HepG2 (cell line): ENCODE data around the gene SRSF12. TPM values are rescaled to one million over a fixed set of nuclear protein-coding genes. Genes with fewer than 3 reads are reported as not detected.

ENCODE experiments used
- AGO1 ChIP-seq: fragments of 200-400 bp; formaldehyde crosslinking; IDR thresholded peaks from 2 replicates; pipeline ENCODE4 v1.6.1; 2017; ENCODE audit warnings: mild to moderate bottlenecking, low read depth, low read length, moderate library complexity; ENCODE audit not compliant: poor library complexity, severe bottlenecking
- ERF ChIP-seq: IDR thresholded peaks from 2 replicates; pipeline ENCODE4 v1.6.1; 2018; ENCODE audit warnings: missing biosample characterization, missing genetic modification reagents
- FOSL2 ChIP-seq: sonication (generic); formaldehyde crosslinking; IDR thresholded peaks from 2 replicates; pipeline ENCODE4 v1.4.0; 2020; ENCODE audit warnings: missing genetic modification reagents
- HDAC1 ChIP-seq: sonication (generic); formaldehyde crosslinking; IDR thresholded peaks from 2 replicates; pipeline ENCODE4 v1.5.1; 2020; ENCODE audit warnings: mild to moderate bottlenecking, missing genetic modification reagents
- HNRNPK ChIP-seq: fragments of 200-400 bp; formaldehyde crosslinking; IDR thresholded peaks from 2 replicates; pipeline ENCODE4 v1.6.1; 2018; ENCODE audit warnings: low read length, low read depth, moderate library complexity, mild to moderate bottlenecking; ENCODE audit not compliant: poor library complexity, severe bottlenecking
- KMT2B ChIP-seq: IDR thresholded peaks from 2 replicates; pipeline ENCODE4 v1.6.1; 2016; ENCODE audit warnings: missing genetic modification reagents, missing compliant biosample characterization
- NCOA5 ChIP-seq: sonication (generic); formaldehyde crosslinking; IDR thresholded peaks from 2 replicates; pipeline ENCODE4 v1.4.0; 2020; ENCODE audit warnings: missing genetic modification reagents
- SPEN ChIP-seq: sonication (generic); formaldehyde crosslinking; IDR thresholded peaks from 2 replicates; pipeline ENCODE4 v1.5.1; 2020; ENCODE audit warnings: low read depth, mild to moderate bottlenecking, missing genetic modification reagents
- ZNF501 ChIP-seq: sonication (generic); formaldehyde crosslinking; IDR thresholded peaks from 2 replicates; pipeline ENCODE4 v1.5.1; 2020; ENCODE audit warnings: mild to moderate bottlenecking, moderate library complexity, missing genetic modification reagents
- ZNF75D ChIP-seq: sonication (generic); formaldehyde crosslinking; IDR thresholded peaks from 2 replicates; pipeline ENCODE4 v1.8.1; 2023; ENCODE audit warnings: missing genetic modification reagents, mild to moderate bottlenecking, borderline replicate concordance
- ZNF839 ChIP-seq: sonication (generic); formaldehyde crosslinking; IDR thresholded peaks from 2 replicates; pipeline ENCODE4 v1.4.0; 2020; ENCODE audit warnings: missing genetic modification reagents, mild to moderate bottlenecking, borderline replicate concordance
- polyA plus RNA-seq, 8 experiments: library from polyadenylated mRNA; depleted of rRNA in 3 of 8; stranded (reverse) in 7 of 8; unstranded in 1 of 8; fragments of >200 nt; fragmentation: Illumina TruSeq in 4 of 8; extraction: Trizol in 4 of 8; gene quantifications; 2 replicates each; pipeline versions ENCODE4 v1.2.1 to v1.2.3, GENCODE V29; 2011 to 2016; ENCODE audit warnings: low read depth in 4 of 8, missing spikeins in 1 of 8, mixed read lengths in 1 of 8; ENCODE audit not compliant: insufficient read depth in 1 of 8
- total RNA-seq, 5 experiments: library from RNA; depleted of rRNA; stranded (reverse); fragments of >200 nt; fragmentation: Illumina TruSeq; extraction: Trizol; gene quantifications; 2 replicates each; pipeline ENCODE4 v1.2.3, GENCODE V29; 2016; ENCODE audit warnings: low read depth in 1 of 5
- TF ChIP-seq, protein P1 (sequence below): sonication (generic); formaldehyde crosslinking; IDR thresholded peaks from 2 replicates; pipeline ENCODE4 v1.5.0; 2020; ENCODE audit warnings: mild to moderate bottlenecking, missing genetic modification reagents
- TF ChIP-seq, protein P2 (sequence below): sonication (generic); formaldehyde crosslinking; IDR thresholded peaks from 2 replicates; pipeline ENCODE4 v1.5.0; 2020; ENCODE audit warnings: mild to moderate bottlenecking, missing genetic modification reagents
- TF ChIP-seq, protein P3 (sequence below): sonication (generic); formaldehyde crosslinking; IDR thresholded peaks from 2 replicates; pipeline ENCODE4 v1.4.0; 2020; ENCODE audit warnings: missing genetic modification reagents
- TF ChIP-seq, protein P4 (sequence below): sonication (generic); formaldehyde crosslinking; IDR thresholded peaks from 2 replicates; pipeline ENCODE4 v1.5.1; 2020; ENCODE audit warnings: missing genetic modification reagents, mild to moderate bottlenecking, borderline replicate concordance

The SRSF12 gene
- total and polyA plus RNA-seq, 2 of the 13 experiments (the other 11 are each of a cell fraction or from before 2014, with no cell fraction given): 1.7 to 1.9 TPM

DNA sequence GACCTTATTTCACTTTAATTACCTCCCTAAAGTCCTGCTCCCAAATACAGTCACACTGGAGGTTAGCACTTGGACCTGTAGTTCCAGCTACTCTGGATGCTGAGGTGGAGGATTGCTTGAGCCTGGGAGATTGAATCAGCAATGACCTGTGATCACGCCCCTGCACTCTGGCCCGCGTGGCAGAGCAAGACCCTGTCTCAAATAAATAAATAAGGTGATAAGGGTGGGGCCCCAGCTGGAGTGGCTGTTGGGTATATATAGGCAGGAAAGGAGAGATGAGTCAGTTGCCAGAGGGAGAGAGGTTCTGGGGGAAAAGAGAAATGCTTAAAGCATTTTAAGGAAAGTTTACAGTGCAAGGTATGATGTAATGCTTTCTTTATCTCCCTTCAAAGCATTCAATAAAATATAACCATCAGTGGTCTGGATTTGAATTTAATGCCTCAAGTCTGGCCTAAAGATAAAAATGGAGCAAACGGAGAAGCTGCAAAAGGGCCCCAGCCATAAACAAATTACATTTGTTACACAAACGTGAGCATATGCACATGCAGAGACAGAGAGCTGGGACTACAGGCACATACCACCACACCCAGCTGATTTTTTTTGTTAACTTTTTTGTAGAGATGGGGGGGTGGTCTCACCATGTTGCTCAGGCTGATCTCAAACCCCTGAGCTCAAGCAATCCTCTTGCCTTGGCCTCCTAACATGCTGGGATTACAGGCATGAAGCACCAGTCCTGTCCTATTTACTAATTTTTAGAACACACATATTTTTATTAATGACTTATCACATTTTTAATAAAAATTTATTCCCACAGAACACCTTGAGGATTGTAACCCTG is 21.9 kb upstream of the SRSF12 start (continued):
- TF ChIP-seq, protein P1, sequence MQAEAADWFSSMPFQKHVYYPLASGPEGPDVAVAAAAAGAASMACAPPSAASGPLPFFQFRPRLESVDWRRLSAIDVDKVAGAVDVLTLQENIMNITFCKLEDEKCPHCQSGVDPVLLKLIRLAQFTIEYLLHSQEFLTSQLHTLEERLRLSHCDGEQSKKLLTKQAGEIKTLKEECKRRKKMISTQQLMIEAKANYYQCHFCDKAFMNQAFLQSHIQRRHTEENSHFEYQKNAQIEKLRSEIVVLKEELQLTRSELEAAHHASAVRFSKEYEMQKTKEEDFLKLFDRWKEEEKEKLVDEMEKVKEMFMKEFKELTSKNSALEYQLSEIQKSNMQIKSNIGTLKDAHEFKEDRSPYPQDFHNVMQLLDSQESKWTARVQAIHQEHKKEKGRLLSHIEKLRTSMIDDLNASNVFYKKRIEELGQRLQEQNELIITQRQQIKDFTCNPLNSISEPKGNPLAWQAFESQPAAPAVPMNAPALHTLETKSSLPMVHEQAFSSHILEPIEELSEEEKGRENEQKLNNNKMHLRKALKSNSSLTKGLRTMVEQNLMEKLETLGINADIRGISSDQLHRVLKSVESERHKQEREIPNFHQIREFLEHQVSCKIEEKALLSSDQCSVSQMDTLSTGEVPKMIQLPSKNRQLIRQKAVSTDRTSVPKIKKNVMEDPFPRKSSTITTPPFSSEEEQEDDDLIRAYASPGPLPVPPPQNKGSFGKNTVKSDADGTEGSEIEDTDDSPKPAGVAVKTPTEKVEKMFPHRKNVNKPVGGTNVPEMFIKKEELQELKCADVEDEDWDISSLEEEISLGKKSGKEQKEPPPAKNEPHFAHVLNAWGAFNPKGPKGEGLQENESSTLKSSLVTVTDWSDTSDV (CRISPR knock-in tag): no peak
- TF ChIP-seq ZNF501 (no peak), FOSL2 (CRISPR knock-in tag) (peak; percentile 45), HNRNPK (no peak), SPEN (CRISPR knock-in tag) (no peak), AGO1 (no peak), NCOA5 (CRISPR knock-in tag) (no peak), ERF (no peak), KMT2B (CRISPR knock-in tag) (no peak), HDAC1 (CRISPR knock-in tag) (peak; percentile 17; the same call in 1 of the 2 replicates), ZNF75D (CRISPR knock-in tag) (no peak), ZNF839 (no peak)
- TF ChIP-seq, protein P2, sequence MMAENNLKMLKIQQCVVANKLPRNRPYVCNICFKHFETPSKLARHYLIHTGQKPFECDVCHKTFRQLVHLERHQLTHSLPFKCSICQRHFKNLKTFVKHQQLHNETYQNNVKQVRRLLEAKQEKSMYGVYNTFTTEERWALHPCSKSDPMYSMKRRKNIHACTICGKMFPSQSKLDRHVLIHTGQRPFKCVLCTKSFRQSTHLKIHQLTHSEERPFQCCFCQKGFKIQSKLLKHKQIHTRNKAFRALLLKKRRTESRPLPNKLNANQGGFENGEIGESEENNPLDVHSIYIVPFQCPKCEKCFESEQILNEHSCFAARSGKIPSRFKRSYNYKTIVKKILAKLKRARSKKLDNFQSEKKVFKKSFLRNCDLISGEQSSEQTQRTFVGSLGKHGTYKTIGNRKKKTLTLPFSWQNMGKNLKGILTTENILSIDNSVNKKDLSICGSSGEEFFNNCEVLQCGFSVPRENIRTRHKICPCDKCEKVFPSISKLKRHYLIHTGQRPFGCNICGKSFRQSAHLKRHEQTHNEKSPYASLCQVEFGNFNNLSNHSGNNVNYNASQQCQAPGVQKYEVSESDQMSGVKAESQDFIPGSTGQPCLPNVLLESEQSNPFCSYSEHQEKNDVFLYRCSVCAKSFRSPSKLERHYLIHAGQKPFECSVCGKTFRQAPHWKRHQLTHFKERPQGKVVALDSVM (CRISPR knock-in tag): 0 out of 2 replicates have a peak, but pooled peaks have one; percentile 9
- TF ChIP-seq, protein P3, sequence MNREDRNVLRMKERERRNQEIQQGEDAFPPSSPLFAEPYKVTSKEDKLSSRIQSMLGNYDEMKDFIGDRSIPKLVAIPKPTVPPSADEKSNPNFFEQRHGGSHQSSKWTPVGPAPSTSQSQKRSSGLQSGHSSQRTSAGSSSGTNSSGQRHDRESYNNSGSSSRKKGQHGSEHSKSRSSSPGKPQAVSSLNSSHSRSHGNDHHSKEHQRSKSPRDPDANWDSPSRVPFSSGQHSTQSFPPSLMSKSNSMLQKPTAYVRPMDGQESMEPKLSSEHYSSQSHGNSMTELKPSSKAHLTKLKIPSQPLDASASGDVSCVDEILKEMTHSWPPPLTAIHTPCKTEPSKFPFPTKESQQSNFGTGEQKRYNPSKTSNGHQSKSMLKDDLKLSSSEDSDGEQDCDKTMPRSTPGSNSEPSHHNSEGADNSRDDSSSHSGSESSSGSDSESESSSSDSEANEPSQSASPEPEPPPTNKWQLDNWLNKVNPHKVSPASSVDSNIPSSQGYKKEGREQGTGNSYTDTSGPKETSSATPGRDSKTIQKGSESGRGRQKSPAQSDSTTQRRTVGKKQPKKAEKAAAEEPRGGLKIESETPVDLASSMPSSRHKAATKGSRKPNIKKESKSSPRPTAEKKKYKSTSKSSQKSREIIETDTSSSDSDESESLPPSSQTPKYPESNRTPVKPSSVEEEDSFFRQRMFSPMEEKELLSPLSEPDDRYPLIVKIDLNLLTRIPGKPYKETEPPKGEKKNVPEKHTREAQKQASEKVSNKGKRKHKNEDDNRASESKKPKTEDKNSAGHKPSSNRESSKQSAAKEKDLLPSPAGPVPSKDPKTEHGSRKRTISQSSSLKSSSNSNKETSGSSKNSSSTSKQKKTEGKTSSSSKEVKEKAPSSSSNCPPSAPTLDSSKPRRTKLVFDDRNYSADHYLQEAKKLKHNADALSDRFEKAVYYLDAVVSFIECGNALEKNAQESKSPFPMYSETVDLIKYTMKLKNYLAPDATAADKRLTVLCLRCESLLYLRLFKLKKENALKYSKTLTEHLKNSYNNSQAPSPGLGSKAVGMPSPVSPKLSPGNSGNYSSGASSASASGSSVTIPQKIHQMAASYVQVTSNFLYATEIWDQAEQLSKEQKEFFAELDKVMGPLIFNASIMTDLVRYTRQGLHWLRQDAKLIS (CRISPR knock-in tag): no peak
- TF ChIP-seq, protein P4, sequence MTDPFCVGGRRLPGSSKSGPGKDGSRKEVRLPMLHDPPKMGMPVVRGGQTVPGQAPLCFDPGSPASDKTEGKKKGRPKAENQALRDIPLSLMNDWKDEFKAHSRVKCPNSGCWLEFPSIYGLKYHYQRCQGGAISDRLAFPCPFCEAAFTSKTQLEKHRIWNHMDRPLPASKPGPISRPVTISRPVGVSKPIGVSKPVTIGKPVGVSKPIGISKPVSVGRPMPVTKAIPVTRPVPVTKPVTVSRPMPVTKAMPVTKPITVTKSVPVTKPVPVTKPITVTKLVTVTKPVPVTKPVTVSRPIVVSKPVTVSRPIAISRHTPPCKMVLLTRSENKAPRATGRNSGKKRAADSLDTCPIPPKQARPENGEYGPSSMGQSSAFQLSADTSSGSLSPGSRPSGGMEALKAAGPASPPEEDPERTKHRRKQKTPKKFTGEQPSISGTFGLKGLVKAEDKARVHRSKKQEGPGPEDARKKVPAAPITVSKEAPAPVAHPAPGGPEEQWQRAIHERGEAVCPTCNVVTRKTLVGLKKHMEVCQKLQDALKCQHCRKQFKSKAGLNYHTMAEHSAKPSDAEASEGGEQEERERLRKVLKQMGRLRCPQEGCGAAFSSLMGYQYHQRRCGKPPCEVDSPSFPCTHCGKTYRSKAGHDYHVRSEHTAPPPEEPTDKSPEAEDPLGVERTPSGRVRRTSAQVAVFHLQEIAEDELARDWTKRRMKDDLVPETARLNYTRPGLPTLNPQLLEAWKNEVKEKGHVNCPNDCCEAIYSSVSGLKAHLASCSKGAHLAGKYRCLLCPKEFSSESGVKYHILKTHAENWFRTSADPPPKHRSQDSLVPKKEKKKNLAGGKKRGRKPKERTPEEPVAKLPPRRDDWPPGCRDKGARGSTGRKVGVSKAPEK: no peak
